ENCODE data around the gene PITPNC1. TPM values are rescaled to one million over a fixed set of nuclear protein-coding genes. Genes with fewer than 3 reads are reported as not detected.
"Not testable (repeated sequence)": the region's sequence is repeated elsewhere in the genome, so short reads cannot be mapped to it uniquely, and the experiment has no call there.

The PITPNC1 gene
- total RNA-seq, 1 donor from 2014 or later: 47.1 TPM

DNA sequence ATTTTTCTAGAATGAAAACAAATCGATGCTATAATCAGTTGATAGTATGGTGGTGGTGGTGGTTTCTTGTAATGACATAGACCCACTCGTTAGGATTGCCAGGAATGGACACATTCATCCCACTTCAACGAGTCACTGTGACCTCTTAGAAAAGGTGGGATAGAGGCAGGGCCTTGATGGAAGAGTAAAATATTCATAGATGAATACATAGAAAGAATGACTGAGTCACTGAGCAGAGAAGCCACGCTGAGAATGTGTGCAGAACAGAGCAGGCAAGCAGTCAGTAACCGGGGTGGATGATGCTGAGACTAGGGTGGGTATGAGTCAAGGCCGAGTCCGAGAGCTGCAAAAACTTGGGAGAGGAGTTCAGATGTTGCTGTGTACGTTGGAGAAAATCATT lies 129.9 kb downstream of the PITPNC1 start:
- DNase-seq (ENCODE audit: low spot score): no peak

- DNase-seq (ENCODE audit: low spot score): no peak
These were observed 132.6 kb downstream of the PITPNC1 start for GRCh38 chr17:67509390-67510287.

DNA sequence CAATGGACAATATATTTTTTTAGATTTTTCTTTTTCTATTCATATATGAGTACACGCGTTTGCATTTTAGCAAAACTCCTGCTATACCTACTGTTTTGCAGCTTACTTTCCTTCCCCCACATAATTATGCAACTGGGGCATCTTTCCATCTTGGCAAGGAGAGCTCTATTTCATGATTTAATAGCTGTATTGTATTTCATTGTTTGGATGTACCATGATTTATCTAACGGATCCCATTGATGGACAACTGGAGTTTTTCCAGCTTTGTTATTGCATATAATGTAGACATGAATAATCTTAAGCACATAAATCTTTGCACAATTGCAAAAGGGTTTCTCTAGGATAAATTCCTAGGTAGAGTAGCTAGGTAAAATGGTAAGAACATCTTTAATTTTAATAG lies 133.9 kb downstream of the PITPNC1 start:
- DNase-seq (ENCODE audit: low spot score): no peak

GRCh38 chr17:67511804-67512203 lies 134.7 kb downstream of the PITPNC1 start:
- no peak for DNase-seq (ENCODE audit: low spot score)

- no peak for DNase-seq (ENCODE audit: low spot score)
These were observed 137.9 kb downstream of the PITPNC1 start for GRCh38 chr17:67514998-67515397.

- no peak for DNase-seq (ENCODE audit: low spot score)
These were observed 138.5 kb downstream of the PITPNC1 start for GRCh38 chr17:67515490-67516083.

GRCh38 chr17:67516571-67516970 lies 139.5 kb downstream of the PITPNC1 start:
- DNase-seq (ENCODE audit: low spot score): not testable (repeated sequence)

GRCh38 chr17:67517325-67517724 lies 140.2 kb downstream of the PITPNC1 start:
- no peak for DNase-seq (ENCODE audit: low spot score)

DNA sequence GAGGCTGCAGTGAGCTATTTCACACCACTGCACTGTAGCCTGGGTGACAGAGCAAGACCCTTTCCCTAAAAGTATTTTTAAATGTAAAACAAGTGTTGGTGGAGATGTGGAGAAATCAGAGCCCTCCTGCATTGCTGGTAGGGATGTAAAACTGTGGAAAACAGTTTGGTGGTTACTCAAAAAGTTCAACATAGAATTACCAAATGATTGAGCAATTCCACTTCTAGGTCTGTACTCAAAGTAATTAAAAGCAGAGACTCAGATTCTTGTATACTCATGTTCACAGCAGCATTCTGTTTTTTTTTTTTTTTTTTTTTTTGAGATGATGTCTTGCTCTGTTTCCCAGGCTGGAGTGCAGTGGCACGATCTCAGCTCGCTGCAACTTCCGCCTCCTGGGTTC lies 141.8 kb downstream of the PITPNC1 start:
- DNase-seq (ENCODE audit: low spot score): no peak

DNA sequence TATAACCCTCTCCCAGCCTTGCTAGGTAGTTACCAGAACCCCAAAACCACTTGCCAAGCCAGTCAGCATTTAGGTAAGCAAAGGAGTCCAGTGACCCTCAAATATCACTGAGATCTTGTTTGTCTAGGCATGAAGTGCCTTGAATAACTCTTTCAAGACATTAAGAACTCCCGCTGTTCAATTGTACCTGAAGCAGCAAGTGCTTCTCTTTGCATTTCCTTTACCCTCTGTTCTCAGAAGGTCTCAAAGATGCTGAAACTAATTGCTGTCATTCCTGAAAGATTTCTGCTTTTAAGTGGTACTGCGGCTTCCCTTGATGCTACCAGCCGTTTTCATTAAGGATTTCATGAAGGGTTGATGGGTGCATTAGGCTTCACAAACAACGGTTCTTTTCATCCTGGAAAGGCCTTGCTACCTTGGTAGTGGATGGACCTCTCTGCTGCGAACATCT lies 142.7 kb downstream of the PITPNC1 start:
- no peak for DNase-seq (ENCODE audit: low spot score)

DNA sequence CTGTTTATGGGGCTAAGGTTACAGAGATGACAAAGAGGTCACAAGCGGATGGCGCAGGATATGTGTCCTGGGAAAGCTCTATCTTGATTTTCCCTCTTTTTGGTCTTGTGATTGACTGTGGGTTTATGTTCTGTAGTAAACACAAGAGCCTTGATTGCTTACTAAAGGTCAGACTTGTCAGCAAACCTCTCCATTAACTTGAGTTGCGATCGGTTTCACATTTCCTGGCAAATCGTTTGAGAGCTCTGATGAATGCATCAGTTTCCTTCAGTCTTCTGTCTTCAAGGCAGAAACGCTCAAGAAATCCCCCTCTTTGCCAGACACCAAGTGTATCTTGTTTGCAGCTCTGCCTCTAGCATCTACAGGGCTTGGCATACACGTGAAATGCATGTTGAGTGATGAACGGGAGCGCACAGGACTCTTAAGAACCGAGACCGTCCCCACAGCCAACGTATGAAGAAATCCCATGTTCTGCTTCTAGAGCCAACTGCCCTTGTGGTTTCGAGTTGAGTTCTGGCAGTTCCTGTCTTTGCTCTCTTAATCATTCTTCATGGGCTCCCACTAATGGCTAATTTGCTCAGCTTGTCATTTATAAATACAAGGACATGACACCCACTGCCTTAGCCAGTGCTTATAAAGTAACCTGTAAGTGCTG lies 143.3 kb downstream of the PITPNC1 start:
- no peak for DNase-seq (ENCODE audit: low spot score)

- no peak for DNase-seq (ENCODE audit: low spot score)
These were observed 144.1 kb downstream of the PITPNC1 start for GRCh38 chr17:67520916-67521774.

DNA sequence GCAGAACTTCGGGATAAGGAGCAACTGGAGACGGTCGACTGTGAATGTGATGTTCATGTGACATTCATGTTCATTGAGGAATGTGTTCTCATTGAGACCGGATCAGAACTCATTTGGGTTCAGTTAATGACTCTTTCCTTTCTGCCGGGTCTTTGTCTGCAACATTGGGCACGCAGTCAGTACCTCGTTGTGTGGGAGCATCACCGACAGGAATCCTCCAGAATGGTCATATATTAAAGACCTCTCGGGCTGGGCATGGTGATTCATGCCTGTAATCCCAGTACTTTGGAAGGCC lies 144.6 kb downstream of the PITPNC1 start:
- DNase-seq (ENCODE audit: low spot score): no peak

DNA sequence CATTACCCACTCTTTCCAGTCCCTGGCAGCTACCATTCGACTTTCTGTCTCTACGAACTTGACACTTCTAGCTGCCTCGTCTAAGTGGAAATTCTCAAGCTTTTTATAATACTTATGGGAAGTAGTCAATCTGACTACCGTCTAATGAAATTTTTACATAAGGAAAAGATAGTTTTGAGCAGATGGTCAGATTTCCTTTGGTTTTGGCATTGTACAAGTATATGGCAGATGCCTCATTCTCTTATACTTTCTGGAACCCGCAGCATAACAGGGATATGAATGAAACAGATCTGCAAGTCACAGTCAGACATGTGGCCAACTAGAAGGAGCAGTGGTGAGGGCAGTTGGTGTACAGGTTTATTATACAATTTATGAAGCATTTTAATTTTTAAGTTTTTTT lies 146.0 kb downstream of the PITPNC1 start:
- DNase-seq (ENCODE audit: low spot score): no peak

GRCh38 chr17:67525239-67526135 lies 148.4 kb downstream of the PITPNC1 start:
- no peak for DNase-seq (ENCODE audit: low spot score)

GRCh38 chr17:67526700-67527099 lies 149.6 kb downstream of the PITPNC1 start:
- no peak for DNase-seq (ENCODE audit: low spot score)

GRCh38 chr17:67528751-67529436 lies 151.8 kb downstream of the PITPNC1 start:
- DNase-seq (ENCODE audit: low spot score): peak; percentile 93

DNA sequence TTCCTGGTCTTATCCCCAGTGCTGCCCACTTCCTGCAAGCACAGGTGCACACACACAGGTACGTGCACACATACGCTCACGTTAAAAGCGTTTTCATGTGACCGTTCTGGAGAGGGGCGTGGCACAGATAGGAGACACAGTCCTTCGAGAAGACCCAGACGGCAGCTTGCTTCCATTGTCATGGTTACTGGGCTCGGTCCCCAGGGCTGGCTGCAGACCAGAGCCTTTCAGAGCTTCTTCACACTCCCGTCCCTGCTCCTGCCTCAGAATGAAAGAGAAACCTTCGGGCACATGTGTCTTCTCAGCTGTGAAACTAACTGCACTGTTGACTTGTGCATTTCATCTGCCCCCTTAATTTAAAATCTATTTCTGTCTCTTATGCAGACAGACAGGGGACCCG lies 154.2 kb downstream of the PITPNC1 start:
- no peak for DNase-seq (ENCODE audit: low spot score)

DNA sequence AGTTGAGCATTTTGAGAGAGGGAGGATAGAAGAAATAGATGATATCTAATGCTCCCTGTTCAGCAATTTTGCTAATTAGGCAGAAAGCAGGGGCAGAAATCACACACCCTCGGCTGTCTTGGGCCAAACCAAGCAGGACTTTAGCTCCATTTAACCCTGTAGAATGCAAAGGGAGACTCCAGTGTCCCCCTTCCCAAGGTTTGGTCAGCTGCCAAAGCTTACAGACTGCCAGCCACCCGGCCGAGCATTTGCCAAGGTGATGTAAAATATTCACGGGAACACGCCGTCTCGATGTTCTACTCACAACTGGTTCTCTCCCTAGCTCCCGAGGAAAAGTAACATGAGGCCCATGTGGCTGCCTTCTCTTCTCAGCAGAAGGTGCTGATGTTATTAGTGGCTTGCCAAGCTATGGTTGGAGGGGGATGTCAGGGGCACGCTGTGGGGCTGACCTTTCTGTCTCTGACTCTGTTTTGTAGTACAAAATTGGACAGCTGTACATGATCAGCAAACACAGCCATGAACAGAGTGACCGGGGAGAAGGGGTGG lies 155.3 kb downstream of the PITPNC1 start:
- DNase-seq (ENCODE audit: low spot score): no peak

All from mesenteric fat pad (tissue), 1 donor.